Common myeloid progenitor, CD34-positive (primary cell): Measurements from ENCODE around the gene MEIOB.
"Not testable (repeated sequence)": the region's sequence is repeated elsewhere in the genome, so short reads cannot be mapped to it uniquely, and the experiment has no call there.

Experiments used
- CTCF ChIA-PET: fragments of 350-600 bp; sonication (Branson Sonifier 250); formaldehyde crosslinking; loops from one replicate; lab custom pipeline; 2021; ENCODE audit warnings: antibody characterized with exemption; lab: Charles Lee
- POLR2A ChIA-PET: fragments of 350-600 bp; sonication (Branson Sonifier 250); formaldehyde crosslinking; loops from one replicate; lab custom pipeline; 2021; ENCODE audit warnings: antibody characterized with exemption; lab: Charles Lee
- DNase-seq, 3 donors: peaks; one replicate each; pipeline versions ENCODE4 v3.0.0 to v3.0.0-alpha.2; 2013
- H3K27ac ChIP-seq, 2 experiments: 1 replicate in 1 of 2; 2 replicates in 1 of 2; pipeline ENCODE4 v1.7.0; 2013; ENCODE audit warnings: inconsistent platforms in 2 of 2, low read length in 2 of 2, mild to moderate bottlenecking in 2 of 2, low read depth in 1 of 2, moderate library complexity in 1 of 2; ENCODE audit not compliant: severe bottlenecking in 2 of 2, insufficient read depth in 1 of 2, poor library complexity in 1 of 2
- H3K27me3 ChIP-seq, 5 experiments: replicated peaks in 2 of 5; 1 replicate in 3 of 5; 2 replicates in 2 of 5; pipeline versions ENCODE4 v1.6.1 to v1.7.0; 2013; ENCODE audit warnings: low read length in 4 of 5, mild to moderate bottlenecking in 2 of 5, moderate library complexity in 2 of 5, inconsistent platforms in 1 of 5; ENCODE audit not compliant: insufficient read depth in 5 of 5, control insufficient read depth in 4 of 5
- H3K36me3 ChIP-seq, 4 experiments: 1 replicate in 2 of 4; 2 replicates in 2 of 4; pipeline versions ENCODE4 v1.6.1 to v1.7.0; 2013; ENCODE audit warnings: low read length in 3 of 4, control low read depth in 1 of 4, mild to moderate bottlenecking in 1 of 4; ENCODE audit not compliant: control insufficient read depth in 4 of 4, insufficient read depth in 4 of 4
- H3K4me1 ChIP-seq, 4 experiments: 1 replicate in 3 of 4; 2 replicates in 1 of 4; pipeline versions ENCODE4 v1.6.1 to v1.7.1; 2013; ENCODE audit warnings: low read length in 3 of 4, mild to moderate bottlenecking in 3 of 4, control low read depth in 1 of 4, inconsistent platforms in 1 of 4, moderate library complexity in 1 of 4; ENCODE audit not compliant: control insufficient read depth in 4 of 4, insufficient read depth in 4 of 4; ENCODE audit errors: control extremely low read depth in 1 of 4
- H3K4me3 ChIP-seq, 7 experiments: 1 replicate in 4 of 7; 2 replicates in 3 of 7; pipeline versions ENCODE4 v1.5.1 to v1.7.0; 2013; ENCODE audit warnings: mild to moderate bottlenecking in 7 of 7, low read length in 6 of 7, moderate library complexity in 6 of 7, inconsistent platforms in 2 of 7, low read depth in 2 of 7, control low read depth in 1 of 7; ENCODE audit not compliant: insufficient read depth in 4 of 7, control insufficient read depth in 1 of 7; ENCODE audit errors: extremely low read depth in 1 of 7
- H3K9me3 ChIP-seq, 5 experiments: 1 replicate in 4 of 5; 2 replicates in 1 of 5; pipeline versions ENCODE4 v1.6.1 to v1.7.1; 2013; ENCODE audit warnings: low read length in 4 of 5, mild to moderate bottlenecking in 2 of 5, inconsistent platforms in 1 of 5, low read depth in 1 of 5, moderate library complexity in 1 of 5; ENCODE audit not compliant: control insufficient read depth in 4 of 5, insufficient read depth in 2 of 5; ENCODE audit errors: control extremely low read depth in 1 of 5
- WGBS: methylation state at CpG from one replicate; pipeline ENCODE4 v1.1.5; 2013; ENCODE audit not compliant: insufficient coverage; 5-methylcytosine and 5-hydroxymethylcytosine counted together

MEIOB gene

DNA sequence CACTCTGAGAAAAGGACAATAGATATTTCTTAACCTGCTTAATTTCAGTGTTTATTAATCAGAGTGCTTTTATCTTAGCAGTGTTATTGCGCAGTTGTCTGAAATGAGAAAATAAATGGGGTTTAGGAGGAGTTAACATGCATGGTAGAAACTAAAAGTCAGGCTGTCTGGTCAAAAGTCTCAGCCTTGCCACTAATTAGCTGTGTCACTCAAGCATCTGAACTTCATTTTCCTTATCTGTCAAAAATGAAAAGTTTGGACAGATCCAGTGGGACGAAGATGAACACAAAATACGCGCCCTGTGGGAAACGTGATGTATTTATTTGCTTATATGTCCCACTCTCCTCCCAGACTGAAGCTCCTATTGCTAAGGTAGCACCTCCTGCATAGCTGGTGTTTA is 6.3 kb upstream of the MEIOB start:
- Histone ChIP-seq H3K27me3 (peaks cover 12 to 54% (median 15%) of the 10 kb centered on the region in 5 experiments), H3K4me3 (no peak overlapping the region), H3K36me3 (no peaks in the 10 kb centered on the region), H3K4me1 (no peaks in the 10 kb centered on the region), H3K27ac (no peak overlapping the region), H3K9me3 (no peaks in the 10 kb centered on the region)
- 96% methylated on average over 4 of the region's 5 CpGs for WGBS
- ChIA-PET CTCF (interaction anchor here (0.8 to 1.7 kb wide), 3 partner anchors 45 to 51 kb away, joined by 3 to 4 read pairs (median 3); no protein-coding TSS in a partner anchor), POLR2A (no interaction called here)
- no peak for DNase-seq

- no peak overlapping the region for H3K27ac ChIP-seq
- POLR2A ChIA-PET = no interaction called here
Observed at GRCh38 chr16:1877804-1878203, 5.8 kb upstream of the MEIOB start.

GRCh38 chr16:1877089-1877488 is 5.1 kb upstream of the MEIOB start:
- Histone ChIP-seq H3K27me3 (peaks cover 14 to 64% (median 18%) of the 10 kb centered on the region in 5 experiments), H3K36me3 (no peaks in the 10 kb centered on the region), H3K27ac (no peak overlapping the region), H3K4me3 (no peak overlapping the region), H3K4me1 (peaks cover 0 to 4% (median 4%) of the 10 kb centered on the region in 4 experiments), H3K9me3 (no peaks in the 10 kb centered on the region)
- ChIA-PET CTCF (interaction anchor here (0.7 to 1.7 kb wide), 4 partner anchors 9 to 1045 kb away, joined by 3 to 6 read pairs (median 4); no protein-coding TSS in a partner anchor), POLR2A (no interaction called here)
- no peak for DNase-seq
- WGBS = 67% methylated on average over 6 of the region's 6 CpGs

More at GRCh38 chr16:1877804-1878203, 5.8 kb upstream of the MEIOB start:
- Histone ChIP-seq H3K4me3 (no peak overlapping the region), H3K9me3 (no peaks in the 10 kb centered on the region), H3K36me3 (no peaks in the 10 kb centered on the region), H3K4me1 (no peaks in the 10 kb centered on the region), H3K27me3 (peaks cover 12 to 57% (median 15%) of the 10 kb centered on the region in 5 experiments)
- no peak for DNase-seq
- WGBS = 58% methylated on average over 3 of the region's 11 CpGs
- CTCF ChIA-PET = interaction anchor here (0.8 to 1.7 kb wide), 4 partner anchors 8 to 51 kb away, joined by 3 to 6 read pairs (median 3); no protein-coding TSS in a partner anchor

GRCh38 chr16:1876468-1876867 is 4.5 kb upstream of the MEIOB start:
- H3K27me3 ChIP-seq = peaks cover 14 to 70% (median 18%) of the 10 kb centered on the region in 5 experiments
- no peak overlapping the region for H3K4me3 ChIP-seq
- H3K27ac ChIP-seq = no peak overlapping the region
- peaks cover 0 to 3% (median 0%) of the 10 kb centered on the region in 5 experiments for H3K9me3 ChIP-seq
- 87% methylated on average over 5 of the region's 7 CpGs for WGBS
- ChIA-PET CTCF (interaction anchor here (0.7 to 1.7 kb wide), 2 partner anchors 13 to 1044 kb away, joined by 4 to 6 read pairs; no protein-coding TSS in a partner anchor), POLR2A (no interaction called here)
- peaks cover 0 to 7% (median 4%) of the 10 kb centered on the region in 4 experiments for H3K4me1 ChIP-seq
- no peak for DNase-seq
- H3K36me3 ChIP-seq = no peaks in the 10 kb centered on the region

DNA sequence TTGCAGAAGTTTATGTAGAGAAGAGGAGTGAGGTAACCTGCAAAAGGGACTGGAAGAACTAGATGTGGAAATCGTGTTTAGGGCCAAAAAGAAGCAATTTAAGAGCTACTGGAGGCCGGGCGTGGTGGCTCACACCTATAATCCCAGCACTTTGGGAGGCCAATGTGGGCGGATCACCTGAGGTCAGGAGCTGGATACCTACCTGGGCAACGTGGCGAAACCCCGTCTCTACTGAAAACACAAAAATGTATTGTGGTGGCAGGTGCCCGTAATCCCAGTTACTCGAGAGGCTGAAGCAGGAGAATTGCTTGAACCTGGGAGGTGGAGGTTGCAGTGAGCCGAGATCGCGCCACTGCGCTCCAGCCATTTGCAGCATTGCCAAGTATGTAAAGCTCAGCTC is 4.1 kb upstream of the MEIOB start:
- DNase-seq, H3K36me3 ChIP-seq, H3K27ac ChIP-seq, H3K9me3 ChIP-seq, H3K4me3 ChIP-seq, H3K4me1 ChIP-seq, POLR2A ChIA-PET: not testable (repeated sequence)
- WGBS = 97% methylated on average over 9 of the region's 13 CpGs
- CTCF ChIA-PET = interaction anchor here (0.7 to 1.7 kb wide), 2 partner anchors 12 to 29 kb away, joined by 3 to 6 read pairs; no protein-coding TSS in a partner anchor
- peaks cover 14 to 71% (median 18%) of the 10 kb centered on the region in 5 experiments for H3K27me3 ChIP-seq

- DNase-seq = no peak
- no peak overlapping the region for H3K4me3 ChIP-seq
- no peak overlapping the region for H3K27ac ChIP-seq
- ChIA-PET POLR2A (no interaction called here), CTCF (interaction anchor here (0.7 kb wide), 1 partner anchor 12 kb away, joined by 3 read pairs; no protein-coding TSS in a partner anchor)
- 80% methylated on average over 4 of the region's 6 CpGs for WGBS
- H3K36me3 ChIP-seq = no peaks in the 10 kb centered on the region
- H3K9me3 ChIP-seq = peaks cover 0 to 3% (median 0%) of the 10 kb centered on the region in 5 experiments
- peaks cover 17 to 69% (median 18%) of the 10 kb centered on the region in 5 experiments for H3K27me3 ChIP-seq
- peaks cover 0 to 7% (median 4%) of the 10 kb centered on the region in 4 experiments for H3K4me1 ChIP-seq
Observed at GRCh38 chr16:1874854-1875253, 2.9 kb upstream of the MEIOB start.

- H3K36me3 ChIP-seq = no peaks in the 10 kb centered on the region
- CTCF ChIA-PET = no interaction called here
- H3K9me3 ChIP-seq = peaks cover 0 to 3% (median 0%) of the 10 kb centered on the region in 5 experiments
- 74% methylated on average over 5 of the region's 9 CpGs for WGBS
- H3K4me3 ChIP-seq = no peak overlapping the region
- H3K4me1 ChIP-seq = peaks cover 0 to 7% (median 4%) of the 10 kb centered on the region in 4 experiments
- H3K27me3 ChIP-seq = peaks cover 6 to 39% (median 14%) of the 10 kb centered on the region in 5 experiments
- H3K27ac ChIP-seq = no peak overlapping the region
- POLR2A ChIA-PET = interaction anchor here (0.6 kb wide), 1 partner anchor 15 kb away, joined by 3 read pairs; no protein-coding TSS in a partner anchor
- no peak for DNase-seq
Observed at GRCh38 chr16:1870365-1871082, 1.4 kb downstream of the MEIOB start.
